Loucy (cell line): ENCODE results near the gene FAM20C.

Experiments used
- H2AFZ ChIP-seq: fragments of 200-600 bp; sonication (generic); 2 replicates; pipeline ENCODE4 v1.6.0; 2016; ENCODE audit warnings: antibody characterized with exemption, mild to moderate bottlenecking, low read length, moderate library complexity
- H3F3A ChIP-seq: fragments of 200-600 bp; 2 replicates; pipeline ENCODE4 v1.6.0; 2016; ENCODE audit warnings: antibody characterized with exemption, low read depth, mild to moderate bottlenecking
- H3K27me3 ChIP-seq: fragments of 200-600 bp; sonication (generic); 2 replicates; pipeline ENCODE4 v1.6.1; 2014; ENCODE audit warnings: low read length, mild to moderate bottlenecking; ENCODE audit not compliant: insufficient read depth, poor library complexity, severe bottlenecking
- H3K36me3 ChIP-seq: fragments of 200-600 bp; sonication (generic); 2 replicates; pipeline ENCODE4 v1.6.1; 2016; ENCODE audit warnings: low read length; ENCODE audit not compliant: insufficient read depth
- H3K4me1 ChIP-seq: fragments of 200-600 bp; sonication (generic); 2 replicates; pipeline ENCODE4 v1.5.1; 2014; ENCODE audit warnings: low read length, mild to moderate bottlenecking; ENCODE audit not compliant: insufficient read depth, poor library complexity, severe bottlenecking
- H3K4me2 ChIP-seq: fragments of 200-600 bp; sonication (generic); 2 replicates; pipeline ENCODE4 v1.6.0; 2014; ENCODE audit warnings: antibody characterized with exemption, low read length, low read depth, mild to moderate bottlenecking; ENCODE audit not compliant: poor library complexity, severe bottlenecking
- H3K4me3 ChIP-seq: fragments of 200-600 bp; sonication (generic); 2 replicates; pipeline ENCODE4 v1.5.1; 2014; ENCODE audit warnings: low read length, mild to moderate bottlenecking, mixed read lengths; ENCODE audit not compliant: poor library complexity, severe bottlenecking
- H3K79me2 ChIP-seq: fragments of 200-600 bp; sonication (generic); 2 replicates; pipeline ENCODE4 v1.6.1; 2014; ENCODE audit warnings: low read length; ENCODE audit not compliant: insufficient read depth
- H3K9ac ChIP-seq: fragments of 200-600 bp; sonication (generic); 2 replicates; pipeline ENCODE4 v1.6.0; 2014; ENCODE audit warnings: mild to moderate bottlenecking, low read depth, low read length, moderate library complexity; ENCODE audit not compliant: poor library complexity, severe bottlenecking
- H3K9me2 ChIP-seq: fragments of 200-600 bp; sonication (generic); replicated peaks from 2 replicates; pipeline ENCODE4 v1.6.1; 2016; ENCODE audit warnings: low read depth, low read length, mixed read lengths
- H3K9me3 ChIP-seq: fragments of 200-600 bp; sonication (generic); 2 replicates; pipeline ENCODE4 v1.6.1; 2014; ENCODE audit warnings: mild to moderate bottlenecking, antibody characterized with exemption, low read length, low read depth; ENCODE audit not compliant: insufficient read depth
- H4K20me1 ChIP-seq: fragments of 200-600 bp; sonication (generic); 2 replicates; pipeline ENCODE4 v1.6.0; 2014; ENCODE audit warnings: antibody characterized with exemption, low read length, mild to moderate bottlenecking; ENCODE audit not compliant: insufficient read depth, poor library complexity, severe bottlenecking
- EZH2phosphoT487 ChIP-seq: fragments of 200-600 bp; IDR thresholded peaks from 2 replicates; pipeline ENCODE4 v1.6.1; 2018; ENCODE audit warnings: antibody characterized with exemption, mild to moderate bottlenecking, moderate library complexity, borderline replicate concordance
- TF ChIP-seq, protein P1 (sequence below): fragments of 200-600 bp; sonication (generic); conservative IDR thresholded peaks from 2 replicates; pipeline ENCODE4 v1.5.1; 2014; ENCODE audit warnings: mild to moderate bottlenecking, antibody characterized with exemption, low read length

Gene FAM20C

DNA sequence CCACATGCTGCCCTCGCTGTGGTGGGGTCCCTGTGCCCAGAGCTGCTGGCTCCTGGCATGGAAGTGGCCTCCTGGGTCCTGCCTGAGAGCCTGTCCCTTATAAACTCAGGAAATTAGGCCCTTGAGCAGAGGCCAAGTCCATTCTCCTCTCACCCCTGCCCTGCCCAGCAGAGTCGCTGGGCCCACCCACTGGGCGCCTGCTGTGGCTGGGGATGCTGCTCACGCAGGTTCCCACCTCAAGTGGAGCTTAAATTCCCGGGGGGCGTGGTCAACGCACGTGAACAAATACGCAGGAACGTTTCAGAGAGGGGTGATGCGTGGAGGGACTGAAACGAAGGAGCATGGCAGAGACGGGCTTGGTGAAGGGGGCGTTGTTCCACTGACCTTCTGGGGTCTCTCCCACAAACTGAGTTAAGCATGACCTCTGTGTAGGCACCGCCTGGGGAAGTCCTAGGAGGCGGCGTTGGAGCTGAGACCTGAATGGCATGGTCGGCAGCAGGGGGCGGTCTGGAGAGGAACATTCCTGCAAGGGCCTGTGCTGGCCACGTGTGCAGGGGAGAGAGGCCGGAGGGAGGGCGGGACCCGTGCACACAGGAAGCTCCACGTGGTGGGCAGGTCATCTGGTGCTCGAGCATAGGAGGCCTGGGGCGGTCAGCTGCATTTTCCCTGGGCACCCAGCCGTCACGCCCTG, 27.9 kb downstream of the FAM20C start:
- H3K27me3 ChIP-seq = no peaks in the 10 kb centered on the region
- no peaks in the 10 kb centered on the region for H3F3A ChIP-seq
- H3K9me2 ChIP-seq = no peaks in the 10 kb centered on the region
- TF ChIP-seq, protein P1, sequence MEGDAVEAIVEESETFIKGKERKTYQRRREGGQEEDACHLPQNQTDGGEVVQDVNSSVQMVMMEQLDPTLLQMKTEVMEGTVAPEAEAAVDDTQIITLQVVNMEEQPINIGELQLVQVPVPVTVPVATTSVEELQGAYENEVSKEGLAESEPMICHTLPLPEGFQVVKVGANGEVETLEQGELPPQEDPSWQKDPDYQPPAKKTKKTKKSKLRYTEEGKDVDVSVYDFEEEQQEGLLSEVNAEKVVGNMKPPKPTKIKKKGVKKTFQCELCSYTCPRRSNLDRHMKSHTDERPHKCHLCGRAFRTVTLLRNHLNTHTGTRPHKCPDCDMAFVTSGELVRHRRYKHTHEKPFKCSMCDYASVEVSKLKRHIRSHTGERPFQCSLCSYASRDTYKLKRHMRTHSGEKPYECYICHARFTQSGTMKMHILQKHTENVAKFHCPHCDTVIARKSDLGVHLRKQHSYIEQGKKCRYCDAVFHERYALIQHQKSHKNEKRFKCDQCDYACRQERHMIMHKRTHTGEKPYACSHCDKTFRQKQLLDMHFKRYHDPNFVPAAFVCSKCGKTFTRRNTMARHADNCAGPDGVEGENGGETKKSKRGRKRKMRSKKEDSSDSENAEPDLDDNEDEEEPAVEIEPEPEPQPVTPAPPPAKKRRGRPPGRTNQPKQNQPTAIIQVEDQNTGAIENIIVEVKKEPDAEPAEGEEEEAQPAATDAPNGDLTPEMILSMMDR = no peak
- no peak for TF ChIP-seq EZH2phosphoT487
- H3K79me2 ChIP-seq = no peaks in the 10 kb centered on the region
- H3K4me1 ChIP-seq = no peaks in the 10 kb centered on the region
- H3K4me2 ChIP-seq = no peak overlapping the region
- no peaks in the 10 kb centered on the region for H4K20me1 ChIP-seq
- H3K9ac ChIP-seq = no peak overlapping the region
- H3K36me3 ChIP-seq = no peaks in the 10 kb centered on the region
- H3K4me3 ChIP-seq = no peak overlapping the region
- H3K9me3 ChIP-seq = peaks cover 2% of the 10 kb centered on the region; the same call in 1 of the 2 replicates
- H2AFZ ChIP-seq = no peak overlapping the region

DNA sequence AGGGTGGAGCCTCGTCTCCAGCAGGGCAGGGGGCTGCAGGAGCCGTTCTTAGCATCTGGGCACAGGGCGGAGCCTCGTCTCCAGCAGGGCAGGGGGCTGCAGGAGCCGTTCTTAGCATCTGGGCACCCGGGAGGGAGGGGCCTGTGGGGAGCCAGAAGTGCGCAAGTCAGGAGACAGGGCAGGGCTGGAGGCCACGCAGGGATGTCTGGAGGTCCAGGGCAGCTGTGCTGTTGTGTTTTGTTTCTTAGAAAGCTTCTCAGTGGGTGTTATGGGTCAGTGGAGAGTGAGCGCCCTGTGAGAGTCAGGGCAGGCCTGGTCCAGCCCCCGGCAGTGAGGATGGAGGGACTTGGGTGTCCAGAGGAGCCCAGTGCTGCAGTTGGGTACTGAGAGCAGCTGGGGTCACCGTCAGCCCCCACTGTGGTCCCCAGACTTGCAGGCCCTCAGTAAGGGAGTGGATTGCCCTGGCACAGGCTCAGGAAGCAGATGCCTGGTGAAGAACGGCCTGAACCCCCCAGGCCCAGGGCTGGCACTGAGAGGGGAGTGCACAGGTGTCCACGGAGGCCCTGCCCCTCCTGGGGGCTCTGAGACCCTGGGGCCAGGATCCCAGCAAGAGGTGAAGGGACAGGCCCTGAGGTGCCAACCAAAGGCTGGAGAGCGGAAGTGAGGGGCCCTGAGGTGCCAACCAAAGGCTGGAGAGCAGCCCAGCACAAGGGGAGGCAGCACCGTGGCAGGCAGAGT, 29.8 kb downstream of the FAM20C start:
- TF ChIP-seq, protein P1 = no peak
- TF ChIP-seq EZH2phosphoT487 = no peak
- Histone ChIP-seq H3K27me3 (no peaks in the 10 kb centered on the region), H2AFZ (no peak overlapping the region), H4K20me1 (no peaks in the 10 kb centered on the region), H3K4me3 (no peak overlapping the region), H3K9me3 (peaks cover 2% of the 10 kb centered on the region; the same call in 1 of the 2 replicates), H3K36me3 (no peaks in the 10 kb centered on the region), H3K79me2 (no peaks in the 10 kb centered on the region), H3K4me2 (no peak overlapping the region), H3K9ac (no peak overlapping the region), H3K4me1 (no peaks in the 10 kb centered on the region), H3K9me2 (no peaks in the 10 kb centered on the region), H3F3A (no peaks in the 10 kb centered on the region)

DNA sequence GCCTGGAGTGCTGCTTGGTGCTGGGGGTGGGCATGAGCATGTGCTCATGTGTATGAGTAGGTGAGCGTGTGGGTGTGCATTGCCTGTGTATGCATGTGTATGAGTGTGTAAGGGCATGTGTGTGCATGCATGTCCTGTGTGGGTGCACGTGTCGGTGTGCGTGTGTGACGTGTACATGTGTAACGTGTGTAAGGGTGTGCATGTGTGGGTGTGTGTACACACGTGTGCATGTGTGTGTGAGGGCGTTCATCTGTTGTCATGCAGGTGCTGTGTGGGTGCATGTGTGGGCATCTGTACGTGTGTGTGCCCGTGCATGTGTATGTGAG, 30.3 kb downstream of the FAM20C start:
- Histone ChIP-seq H3F3A (no peaks in the 10 kb centered on the region), H3K9me2 (no peaks in the 10 kb centered on the region), H3K9me3 (peaks cover 2% of the 10 kb centered on the region; the same call in 1 of the 2 replicates), H2AFZ (no peak overlapping the region), H3K36me3 (no peaks in the 10 kb centered on the region), H4K20me1 (no peaks in the 10 kb centered on the region), H3K4me2 (no peak overlapping the region), H3K4me3 (no peak overlapping the region), H3K9ac (no peak overlapping the region), H3K4me1 (no peaks in the 10 kb centered on the region), H3K79me2 (no peaks in the 10 kb centered on the region), H3K27me3 (no peaks in the 10 kb centered on the region)
- TF ChIP-seq, protein P1 = no peak
- no peak for TF ChIP-seq EZH2phosphoT487
